ENCODE results near the gene SLC52A3. TPM values are rescaled to one million over a fixed set of nuclear protein-coding genes. Genes with fewer than 3 reads are reported as not detected.

Gene SLC52A3
- total and polyA plus RNA-seq, 2 of the 13 experiments (the other 11 are each of a cell fraction or from before 2014, with no cell fraction given), result 0.03 TPM; not detected in 1

DNA sequence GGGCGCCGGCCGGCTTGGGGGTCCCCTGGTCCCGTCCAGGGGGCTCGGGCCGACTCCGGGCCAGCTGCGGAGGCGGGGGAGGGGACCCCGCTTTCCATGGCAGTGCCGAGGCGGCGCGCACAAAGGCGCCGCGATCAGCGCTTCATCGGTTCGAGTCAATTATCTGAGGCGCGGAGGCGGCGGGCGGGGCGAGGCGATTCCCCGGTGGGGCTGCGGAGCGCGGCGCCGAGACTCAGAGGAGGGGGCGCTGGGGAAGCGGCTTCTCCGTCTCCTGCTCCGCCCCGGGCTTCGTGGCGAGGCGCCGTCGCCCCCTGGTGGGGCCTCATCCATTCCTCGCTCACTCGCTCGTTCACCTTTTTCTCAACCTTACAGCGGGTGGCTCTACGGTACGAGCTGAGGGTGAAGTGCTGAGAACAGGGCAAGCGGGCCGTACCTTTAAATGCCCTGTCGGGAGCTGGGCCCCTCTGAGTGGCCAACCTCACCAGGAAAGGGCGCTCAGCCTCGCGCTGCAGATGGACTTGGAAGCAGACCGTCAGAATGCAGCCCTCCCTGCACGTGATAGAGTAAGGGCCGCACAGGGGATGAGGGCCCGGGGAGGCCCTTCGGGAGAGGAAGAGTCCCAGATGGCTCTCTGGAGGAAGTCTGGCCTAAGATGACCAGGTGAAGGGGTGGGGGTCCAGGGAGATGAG is 39.9 kb downstream of the SLC52A3 start (continued):
- TF ChIP-seq ZFP62 (CRISPR knock-in tag; IDR thresholded peaks at IDR 0.05) (no peak), ZNF652 (CRISPR knock-in tag; IDR thresholded peaks at IDR 0.05; ENCODE audit: borderline replicate concordance, low read depth) (no peak), HMG20B (CRISPR knock-in tag; conservative IDR thresholded peaks at IDR 0.05) (no peak), ATF7 (IDR thresholded peaks at IDR 0.05) (no peak), ATF7 (CRISPR knock-in tag; IDR thresholded peaks at IDR 0.05) (no peak), ZNF230 (CRISPR knock-in tag; IDR thresholded peaks at IDR 0.05) (peak; percentile 50; the same call in 1 of the 2 replicates), SP140L (CRISPR knock-in tag; IDR thresholded peaks at IDR 0.05; ENCODE audit: borderline replicate concordance) (no peak), ZNF33B (CRISPR knock-in tag; IDR thresholded peaks at IDR 0.05) (no peak), TBX3 (IDR thresholded peaks at IDR 0.05; ENCODE audit: borderline replicate concordance) (no peak), ZNF564 (CRISPR knock-in tag; IDR thresholded peaks at IDR 0.05) (no peak)
- TF ChIP-seq, protein P1, sequence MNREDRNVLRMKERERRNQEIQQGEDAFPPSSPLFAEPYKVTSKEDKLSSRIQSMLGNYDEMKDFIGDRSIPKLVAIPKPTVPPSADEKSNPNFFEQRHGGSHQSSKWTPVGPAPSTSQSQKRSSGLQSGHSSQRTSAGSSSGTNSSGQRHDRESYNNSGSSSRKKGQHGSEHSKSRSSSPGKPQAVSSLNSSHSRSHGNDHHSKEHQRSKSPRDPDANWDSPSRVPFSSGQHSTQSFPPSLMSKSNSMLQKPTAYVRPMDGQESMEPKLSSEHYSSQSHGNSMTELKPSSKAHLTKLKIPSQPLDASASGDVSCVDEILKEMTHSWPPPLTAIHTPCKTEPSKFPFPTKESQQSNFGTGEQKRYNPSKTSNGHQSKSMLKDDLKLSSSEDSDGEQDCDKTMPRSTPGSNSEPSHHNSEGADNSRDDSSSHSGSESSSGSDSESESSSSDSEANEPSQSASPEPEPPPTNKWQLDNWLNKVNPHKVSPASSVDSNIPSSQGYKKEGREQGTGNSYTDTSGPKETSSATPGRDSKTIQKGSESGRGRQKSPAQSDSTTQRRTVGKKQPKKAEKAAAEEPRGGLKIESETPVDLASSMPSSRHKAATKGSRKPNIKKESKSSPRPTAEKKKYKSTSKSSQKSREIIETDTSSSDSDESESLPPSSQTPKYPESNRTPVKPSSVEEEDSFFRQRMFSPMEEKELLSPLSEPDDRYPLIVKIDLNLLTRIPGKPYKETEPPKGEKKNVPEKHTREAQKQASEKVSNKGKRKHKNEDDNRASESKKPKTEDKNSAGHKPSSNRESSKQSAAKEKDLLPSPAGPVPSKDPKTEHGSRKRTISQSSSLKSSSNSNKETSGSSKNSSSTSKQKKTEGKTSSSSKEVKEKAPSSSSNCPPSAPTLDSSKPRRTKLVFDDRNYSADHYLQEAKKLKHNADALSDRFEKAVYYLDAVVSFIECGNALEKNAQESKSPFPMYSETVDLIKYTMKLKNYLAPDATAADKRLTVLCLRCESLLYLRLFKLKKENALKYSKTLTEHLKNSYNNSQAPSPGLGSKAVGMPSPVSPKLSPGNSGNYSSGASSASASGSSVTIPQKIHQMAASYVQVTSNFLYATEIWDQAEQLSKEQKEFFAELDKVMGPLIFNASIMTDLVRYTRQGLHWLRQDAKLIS (CRISPR knock-in tag; IDR thresholded peaks at IDR 0.05), result no peak
- TF ChIP-seq, protein P2, sequence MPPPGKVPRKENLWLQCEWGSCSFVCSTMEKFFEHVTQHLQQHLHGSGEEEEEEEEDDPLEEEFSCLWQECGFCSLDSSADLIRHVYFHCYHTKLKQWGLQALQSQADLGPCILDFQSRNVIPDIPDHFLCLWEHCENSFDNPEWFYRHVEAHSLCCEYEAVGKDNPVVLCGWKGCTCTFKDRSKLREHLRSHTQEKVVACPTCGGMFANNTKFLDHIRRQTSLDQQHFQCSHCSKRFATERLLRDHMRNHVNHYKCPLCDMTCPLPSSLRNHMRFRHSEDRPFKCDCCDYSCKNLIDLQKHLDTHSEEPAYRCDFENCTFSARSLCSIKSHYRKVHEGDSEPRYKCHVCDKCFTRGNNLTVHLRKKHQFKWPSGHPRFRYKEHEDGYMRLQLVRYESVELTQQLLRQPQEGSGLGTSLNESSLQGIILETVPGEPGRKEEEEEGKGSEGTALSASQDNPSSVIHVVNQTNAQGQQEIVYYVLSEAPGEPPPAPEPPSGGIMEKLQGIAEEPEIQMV (CRISPR knock-in tag; IDR thresholded peaks at IDR 0.05; ENCODE audit: low read depth), result no peak
- TF ChIP-seq, protein P3, sequence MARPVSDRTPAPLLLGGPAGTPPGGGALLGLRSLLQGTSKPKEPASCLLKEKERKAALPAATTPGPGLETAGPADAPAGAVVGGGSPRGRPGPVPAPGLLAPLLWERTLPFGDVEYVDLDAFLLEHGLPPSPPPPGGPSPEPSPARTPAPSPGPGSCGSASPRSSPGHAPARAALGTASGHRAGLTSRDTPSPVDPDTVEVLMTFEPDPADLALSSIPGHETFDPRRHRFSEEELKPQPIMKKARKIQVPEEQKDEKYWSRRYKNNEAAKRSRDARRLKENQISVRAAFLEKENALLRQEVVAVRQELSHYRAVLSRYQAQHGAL (CRISPR knock-in tag; IDR thresholded peaks at IDR 0.05; ENCODE audit: not compliant biosample characterization), result no peak
- TF ChIP-seq, protein P4, sequence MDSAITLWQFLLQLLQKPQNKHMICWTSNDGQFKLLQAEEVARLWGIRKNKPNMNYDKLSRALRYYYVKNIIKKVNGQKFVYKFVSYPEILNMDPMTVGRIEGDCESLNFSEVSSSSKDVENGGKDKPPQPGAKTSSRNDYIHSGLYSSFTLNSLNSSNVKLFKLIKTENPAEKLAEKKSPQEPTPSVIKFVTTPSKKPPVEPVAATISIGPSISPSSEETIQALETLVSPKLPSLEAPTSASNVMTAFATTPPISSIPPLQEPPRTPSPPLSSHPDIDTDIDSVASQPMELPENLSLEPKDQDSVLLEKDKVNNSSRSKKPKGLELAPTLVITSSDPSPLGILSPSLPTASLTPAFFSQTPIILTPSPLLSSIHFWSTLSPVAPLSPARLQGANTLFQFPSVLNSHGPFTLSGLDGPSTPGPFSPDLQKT (CRISPR knock-in tag; IDR thresholded peaks at IDR 0.05; ENCODE audit: borderline replicate concordance), result no peak
- TF ChIP-seq, protein P5, sequence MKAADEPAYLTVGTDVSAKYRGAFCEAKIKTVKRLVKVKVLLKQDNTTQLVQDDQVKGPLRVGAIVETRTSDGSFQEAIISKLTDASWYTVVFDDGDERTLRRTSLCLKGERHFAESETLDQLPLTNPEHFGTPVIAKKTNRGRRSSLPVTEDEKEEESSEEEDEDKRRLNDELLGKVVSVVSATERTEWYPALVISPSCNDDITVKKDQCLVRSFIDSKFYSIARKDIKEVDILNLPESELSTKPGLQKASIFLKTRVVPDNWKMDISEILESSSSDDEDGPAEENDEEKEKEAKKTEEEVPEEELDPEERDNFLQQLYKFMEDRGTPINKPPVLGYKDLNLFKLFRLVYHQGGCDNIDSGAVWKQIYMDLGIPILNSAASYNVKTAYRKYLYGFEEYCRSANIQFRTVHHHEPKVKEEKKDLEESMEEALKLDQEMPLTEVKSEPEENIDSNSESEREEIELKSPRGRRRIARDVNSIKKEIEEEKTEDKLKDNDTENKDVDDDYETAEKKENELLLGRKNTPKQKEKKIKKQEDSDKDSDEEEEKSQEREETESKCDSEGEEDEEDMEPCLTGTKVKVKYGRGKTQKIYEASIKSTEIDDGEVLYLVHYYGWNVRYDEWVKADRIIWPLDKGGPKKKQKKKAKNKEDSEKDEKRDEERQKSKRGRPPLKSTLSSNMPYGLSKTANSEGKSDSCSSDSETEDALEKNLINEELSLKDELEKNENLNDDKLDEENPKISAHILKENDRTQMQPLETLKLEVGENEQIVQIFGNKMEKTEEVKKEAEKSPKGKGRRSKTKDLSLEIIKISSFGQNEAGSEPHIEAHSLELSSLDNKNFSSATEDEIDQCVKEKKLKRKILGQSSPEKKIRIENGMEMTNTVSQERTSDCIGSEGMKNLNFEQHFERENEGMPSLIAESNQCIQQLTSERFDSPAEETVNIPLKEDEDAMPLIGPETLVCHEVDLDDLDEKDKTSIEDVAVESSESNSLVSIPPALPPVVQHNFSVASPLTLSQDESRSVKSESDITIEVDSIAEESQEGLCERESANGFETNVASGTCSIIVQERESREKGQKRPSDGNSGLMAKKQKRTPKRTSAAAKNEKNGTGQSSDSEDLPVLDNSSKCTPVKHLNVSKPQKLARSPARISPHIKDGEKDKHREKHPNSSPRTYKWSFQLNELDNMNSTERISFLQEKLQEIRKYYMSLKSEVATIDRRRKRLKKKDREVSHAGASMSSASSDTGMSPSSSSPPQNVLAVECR (CRISPR knock-in tag; IDR thresholded peaks at IDR 0.05; ENCODE audit: borderline replicate concordance), result no peak; the same call in 1 of the 2 replicates
- TF ChIP-seq, protein P6, sequence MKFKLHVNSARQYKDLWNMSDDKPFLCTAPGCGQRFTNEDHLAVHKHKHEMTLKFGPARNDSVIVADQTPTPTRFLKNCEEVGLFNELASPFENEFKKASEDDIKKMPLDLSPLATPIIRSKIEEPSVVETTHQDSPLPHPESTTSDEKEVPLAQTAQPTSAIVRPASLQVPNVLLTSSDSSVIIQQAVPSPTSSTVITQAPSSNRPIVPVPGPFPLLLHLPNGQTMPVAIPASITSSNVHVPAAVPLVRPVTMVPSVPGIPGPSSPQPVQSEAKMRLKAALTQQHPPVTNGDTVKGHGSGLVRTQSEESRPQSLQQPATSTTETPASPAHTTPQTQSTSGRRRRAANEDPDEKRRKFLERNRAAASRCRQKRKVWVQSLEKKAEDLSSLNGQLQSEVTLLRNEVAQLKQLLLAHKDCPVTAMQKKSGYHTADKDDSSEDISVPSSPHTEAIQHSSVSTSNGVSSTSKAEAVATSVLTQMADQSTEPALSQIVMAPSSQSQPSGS (CRISPR knock-in tag; IDR thresholded peaks at IDR 0.05), result 0 out of 2 replicates have a peak, but pooled peaks have one; percentile 20
